OCI-LY7 (cell line): ENCODE data around the gene ZNF688. TPM values are rescaled to one million over a fixed set of nuclear protein-coding genes. Genes with fewer than 3 reads are reported as not detected.

ENCODE experiments used
- BruUV-seq: library from RNA; stranded (reverse); fragments of 400-500 nt; replicated peaks from 2 replicates; lab custom pipeline; 2021; lab: Mats Ljungman, UMichigan
- CTCF ChIA-PET: fragments of 300-600 bp; sonication (Branson Sonifier 250); formaldehyde crosslinking; loops from one replicate; lab custom pipeline; 2022; ENCODE audit warnings: antibody characterized with exemption; ENCODE audit not compliant: unreplicated experiment; lab: Charles Lee
- POLR2A ChIA-PET: fragments of 300-600 bp; sonication (Branson Sonifier 250); formaldehyde crosslinking; loops from one replicate; lab custom pipeline; 2022; ENCODE audit warnings: antibody characterized with exemption; lab: Charles Lee
- DNase-seq: peaks from one replicate; pipeline ENCODE4 v3.0.0-alpha.2; 2015; ENCODE audit warnings: low spot score
- H2AFZ ChIP-seq: fragments of 200-600 bp; sonication (generic), shearing (Covaris generic); 2 replicates; pipeline ENCODE4 v1.6.1; 2014; ENCODE audit warnings: mild to moderate bottlenecking, antibody characterized with exemption, low read length, moderate library complexity
- H3K27ac ChIP-seq: fragments of 200-600 bp; sonication (generic); 2 replicates; pipeline ENCODE4 v1.5.1; 2014; ENCODE audit warnings: mixed run types, low read depth, mild to moderate bottlenecking, moderate library complexity, low read length, inconsistent platforms; ENCODE audit not compliant: poor library complexity, severe bottlenecking
- H3K36me3 ChIP-seq: fragments of 200-600 bp; sonication (generic); 2 replicates; pipeline ENCODE4 v1.6.1; 2014; ENCODE audit warnings: mild to moderate bottlenecking, antibody characterized with exemption, low read length, moderate library complexity, mixed read lengths; ENCODE audit not compliant: insufficient read depth
- H3K4me1 ChIP-seq: fragments of 200-600 bp; sonication (generic); 2 replicates; pipeline ENCODE4 v1.5.1; 2014; ENCODE audit warnings: mild to moderate bottlenecking, low read length; ENCODE audit not compliant: insufficient read depth, poor library complexity, severe bottlenecking
- H3K4me2 ChIP-seq: fragments of 200-600 bp; sonication (generic); 2 replicates; pipeline ENCODE4 v1.6.1; 2014; ENCODE audit warnings: mild to moderate bottlenecking, low read length
- H3K4me3 ChIP-seq: fragments of 200-600 bp; sonication (generic); 2 replicates; pipeline ENCODE4 v1.5.1; 2014; ENCODE audit warnings: mild to moderate bottlenecking, low read depth, low read length; ENCODE audit not compliant: poor library complexity, severe bottlenecking
- H3K79me2 ChIP-seq: fragments of 200-600 bp; sonication (generic); 2 replicates; pipeline ENCODE4 v1.6.1; 2016; ENCODE audit warnings: low read depth, mild to moderate bottlenecking, low read length, moderate library complexity, mixed read lengths; ENCODE audit not compliant: insufficient read depth
- H3K9me2 ChIP-seq: fragments of 200-600 bp; sonication (generic); 2 replicates; pipeline ENCODE4 v1.6.1; 2016; ENCODE audit warnings: mild to moderate bottlenecking, low read length, mixed read lengths; ENCODE audit not compliant: insufficient read depth
- H3K9me3 ChIP-seq: fragments of 200-600 bp; sonication (generic); 2 replicates; pipeline ENCODE4 v1.6.1; 2014; ENCODE audit warnings: mild to moderate bottlenecking, mixed run types, low read length, mixed read lengths
- H4K20me1 ChIP-seq: fragments of 200-600 bp; sonication (generic); 2 replicates; pipeline ENCODE4 v1.6.1; 2014; ENCODE audit warnings: mild to moderate bottlenecking, antibody characterized with exemption, low read length, moderate library complexity, mixed read lengths; ENCODE audit not compliant: insufficient read depth
- EZH2phosphoT487 ChIP-seq: fragments of 200-600 bp; sonication (generic); IDR thresholded peaks from 2 replicates; pipeline ENCODE4 v1.6.1; 2018; ENCODE audit warnings: low read depth, borderline replicate concordance, mild to moderate bottlenecking, mixed run types, antibody characterized with exemption, low read length, moderate library complexity, mixed read lengths
- intact Hi-C: fragments of 100-400 bp; cut with micrococcal nuclease; formaldehyde crosslinking; loops from one replicate; pipeline ENCODE4 v1.10.0; 2022; ENCODE audit not compliant: unreplicated experiment
- total RNA-seq, 2 experiments: library from RNA; depleted of rRNA in 1 of 2; stranded (reverse); fragments of >200 nt in 1 of 2; shearing (Covaris generic) in 1 of 2; gene quantifications; 2 replicates each; pipeline ENCODE4 v1.2.3, GENCODE V29; 2014 to 2022
- TF ChIP-seq, protein P1 (sequence below): fragments of 200-600 bp; sonication (generic); conservative IDR thresholded peaks from 2 replicates; pipeline ENCODE4 v1.5.1; 2014; ENCODE audit warnings: mild to moderate bottlenecking, antibody characterized with exemption, low read length, moderate library complexity, mixed read lengths

ZNF688 gene
- total RNA-seq, 2 experiments from 2014 or later = 15.3 to 17.5 TPM

DNA sequence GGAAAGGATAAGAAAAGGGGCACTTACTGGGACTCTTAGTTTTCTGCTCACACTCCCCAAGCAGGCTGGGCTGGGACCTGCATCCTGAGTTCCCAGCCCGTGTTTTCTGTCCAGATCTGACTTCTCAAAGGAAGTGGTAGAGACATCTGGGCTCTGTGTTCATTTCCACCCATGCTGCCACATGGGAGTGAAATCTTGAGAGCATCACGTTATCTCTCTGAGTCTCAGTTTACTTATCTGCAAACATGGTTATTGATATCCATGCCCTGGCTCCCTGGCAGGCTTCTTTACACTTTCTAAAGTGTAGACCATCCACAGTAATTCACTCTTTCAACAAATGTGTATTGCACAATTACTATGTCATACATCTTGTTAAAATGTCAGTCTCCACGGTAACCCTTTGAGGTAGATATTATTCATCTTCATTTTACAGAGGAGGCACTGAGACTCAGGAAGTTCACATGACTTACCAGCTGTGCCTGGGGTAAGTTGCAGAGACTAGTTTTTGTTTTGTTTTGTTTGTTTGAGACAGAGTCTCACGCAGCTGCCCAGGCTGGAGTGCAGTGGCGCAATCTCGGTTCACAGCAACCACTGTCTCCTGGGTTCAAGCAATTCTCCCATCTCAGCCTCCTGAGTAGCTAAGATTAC lies 3.4 kb downstream of the ZNF688 start:
- Histone ChIP-seq H3K36me3 (no peaks in the 10 kb centered on the region), H3K9me3 (no peaks in the 10 kb centered on the region), H2AFZ (peak overlapping the region; percentile 19; the same call in 1 of the 2 replicates), H3K27ac (peak overlapping the region; percentile 43), H3K4me3 (peak overlapping the region; percentile 7), H3K79me2 (peaks cover 7% of the 10 kb centered on the region), H3K4me1 (peaks cover 25% of the 10 kb centered on the region), H3K9me2 (no peaks in the 10 kb centered on the region), H3K4me2 (peak overlapping the region; percentile 48), H4K20me1 (no peaks in the 10 kb centered on the region)
- ChIA-PET CTCF (no interaction called here), POLR2A (interaction anchor here (0.7 to 1.8 kb wide), 5 partner anchors 10 to 129 kb away, joined by 3 to 11 read pairs (median 4); partner anchors contain the start of genes ZNF689 and ZNF764)
- no peak for TF ChIP-seq EZH2phosphoT487
- TF ChIP-seq, protein P1, sequence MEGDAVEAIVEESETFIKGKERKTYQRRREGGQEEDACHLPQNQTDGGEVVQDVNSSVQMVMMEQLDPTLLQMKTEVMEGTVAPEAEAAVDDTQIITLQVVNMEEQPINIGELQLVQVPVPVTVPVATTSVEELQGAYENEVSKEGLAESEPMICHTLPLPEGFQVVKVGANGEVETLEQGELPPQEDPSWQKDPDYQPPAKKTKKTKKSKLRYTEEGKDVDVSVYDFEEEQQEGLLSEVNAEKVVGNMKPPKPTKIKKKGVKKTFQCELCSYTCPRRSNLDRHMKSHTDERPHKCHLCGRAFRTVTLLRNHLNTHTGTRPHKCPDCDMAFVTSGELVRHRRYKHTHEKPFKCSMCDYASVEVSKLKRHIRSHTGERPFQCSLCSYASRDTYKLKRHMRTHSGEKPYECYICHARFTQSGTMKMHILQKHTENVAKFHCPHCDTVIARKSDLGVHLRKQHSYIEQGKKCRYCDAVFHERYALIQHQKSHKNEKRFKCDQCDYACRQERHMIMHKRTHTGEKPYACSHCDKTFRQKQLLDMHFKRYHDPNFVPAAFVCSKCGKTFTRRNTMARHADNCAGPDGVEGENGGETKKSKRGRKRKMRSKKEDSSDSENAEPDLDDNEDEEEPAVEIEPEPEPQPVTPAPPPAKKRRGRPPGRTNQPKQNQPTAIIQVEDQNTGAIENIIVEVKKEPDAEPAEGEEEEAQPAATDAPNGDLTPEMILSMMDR = no peak
- DNase-seq = peak; percentile 66
- no TSS peak for BruUV-seq
- intact Hi-C loops = no loop called here

DNA sequence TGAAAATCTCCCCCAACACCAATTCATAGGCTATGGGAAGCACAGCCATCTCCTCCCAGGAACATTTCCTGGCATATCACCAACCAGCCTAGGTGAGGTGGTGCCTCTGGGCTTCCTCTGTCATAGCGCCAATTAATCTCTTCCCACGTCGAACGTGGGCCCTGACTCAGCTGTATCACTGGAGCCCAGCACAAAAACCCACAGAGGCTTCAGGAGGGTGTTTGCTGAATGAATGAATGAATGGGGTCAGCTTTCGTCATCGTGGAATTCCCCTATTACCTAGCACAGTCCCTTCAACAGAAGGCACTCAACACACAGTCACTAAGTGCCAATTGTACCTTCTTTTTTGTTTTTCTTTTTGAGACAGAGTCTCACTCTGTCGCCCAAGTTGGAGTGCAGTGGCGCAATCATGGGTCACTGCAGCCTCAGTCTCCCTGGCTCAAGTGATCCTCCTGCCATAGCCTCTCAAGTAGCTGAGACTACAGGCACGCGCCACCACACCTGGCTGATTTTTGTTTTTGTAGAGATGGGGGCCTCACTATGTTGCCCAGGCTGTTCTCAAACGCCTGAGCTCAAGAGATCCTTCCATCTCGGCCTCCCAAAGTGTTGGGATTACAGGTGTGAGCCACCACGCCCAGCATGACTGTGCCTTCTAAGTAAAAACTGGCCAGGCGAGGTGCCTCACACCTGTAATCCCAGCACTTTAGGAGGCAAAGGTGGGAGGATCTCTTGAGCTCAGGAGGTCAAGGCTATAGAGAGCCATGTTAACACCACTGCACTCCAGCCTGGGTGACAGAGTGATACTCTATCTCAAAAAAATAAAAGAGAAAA lies 4.1 kb downstream of the ZNF688 start:
- Histone ChIP-seq H3K79me2 (no peaks in the 10 kb centered on the region; the same call in 1 of the 2 replicates), H3K4me1 (peaks cover 21% of the 10 kb centered on the region), H4K20me1 (no peaks in the 10 kb centered on the region), H3K4me2 (no peak overlapping the region), H3K36me3 (no peaks in the 10 kb centered on the region), H3K9me2 (no peaks in the 10 kb centered on the region), H3K9me3 (no peaks in the 10 kb centered on the region), H3K4me3 (no peak overlapping the region), H2AFZ (peak overlapping the region; percentile 19; the same call in 1 of the 2 replicates), H3K27ac (peak overlapping the region; percentile 43)
- CTCF ChIA-PET = no interaction called here
- no TSS peak for BruUV-seq
- TF ChIP-seq EZH2phosphoT487 = no peak
- TF ChIP-seq, protein P1 = no peak
- intact Hi-C loops = no loop called here
- DNase-seq = no peak
- POLR2A ChIA-PET = interaction anchor here (1.7 to 1.8 kb wide), 2 partner anchors 9 to 43 kb away, joined by 6 to 11 read pairs; partner anchors contain the start of genes ZNF689 and ZNF764
